ENCODE results near the gene NIN.

NIN gene

DNA sequence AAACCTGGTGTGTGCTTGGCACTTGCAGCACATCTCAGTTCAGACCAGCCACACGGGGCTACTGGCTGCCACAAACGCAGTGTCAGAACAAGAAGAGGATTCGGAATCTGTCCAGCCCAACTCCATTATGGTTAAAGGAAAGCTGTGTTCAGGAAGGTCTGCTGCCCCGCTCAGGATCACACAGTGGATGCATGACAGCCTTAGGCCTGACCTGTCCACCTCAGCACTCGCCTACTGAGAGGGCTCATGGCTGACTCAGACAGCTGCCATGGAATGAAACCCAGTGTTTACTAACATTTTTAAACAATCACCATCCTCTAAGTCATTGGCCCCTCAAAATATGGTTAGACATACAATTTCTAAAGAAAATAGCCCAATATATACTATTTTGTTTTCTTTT is 5.6 kb upstream of the NIN start:
- Histone ChIP-seq H3K4me3 (ENCODE audit: low read depth, low read length) (no peak overlapping the region), H3K27me3 (replicated peaks) (no peaks in the 10 kb centered on the region), H3K36me3 (replicated peaks) (no peaks in the 10 kb centered on the region), H3K27ac (no peak overlapping the region)
- in situ Hi-C loops (cut with HindIII; ENCODE audit: low pct_ligation_motif_present, low sequenced_read_pairs): no loop called here
- DNase-seq: no peak
- TF ChIP-seq CTCF (IDR thresholded peaks at IDR 0.05; ENCODE audit: low read depth, low read length, missing control alignments): no peak

DNA sequence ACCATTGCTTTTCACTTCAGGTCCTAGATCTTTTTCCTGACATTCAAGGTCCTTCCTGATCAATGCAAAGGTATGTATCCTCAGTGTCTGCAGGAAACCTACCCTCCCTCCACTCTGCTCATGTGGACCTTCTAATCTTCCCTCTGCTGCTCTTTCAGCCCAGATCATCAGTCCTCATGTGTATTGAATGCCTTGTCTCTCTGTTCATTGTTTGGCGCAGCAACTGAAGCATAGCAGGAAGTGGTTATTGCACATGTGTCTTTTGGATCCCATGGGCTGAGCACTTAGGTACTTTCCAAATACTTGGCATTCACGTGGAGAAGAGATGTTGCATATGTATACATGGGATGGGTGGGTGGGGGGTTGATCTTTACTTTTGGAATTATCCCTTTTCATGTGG is 4.3 kb upstream of the NIN start:
- Histone ChIP-seq H3K27me3 (replicated peaks) (no peaks in the 10 kb centered on the region), H3K36me3 (replicated peaks) (no peaks in the 10 kb centered on the region), H3K27ac (no peak overlapping the region), H3K4me3 (ENCODE audit: low read depth, low read length) (no peak overlapping the region)
- no peak for DNase-seq
- in situ Hi-C loops (cut with HindIII; ENCODE audit: low pct_ligation_motif_present, low sequenced_read_pairs): no loop called here
- TF ChIP-seq CTCF (IDR thresholded peaks at IDR 0.05; ENCODE audit: low read depth, low read length, missing control alignments): no peak

DNA sequence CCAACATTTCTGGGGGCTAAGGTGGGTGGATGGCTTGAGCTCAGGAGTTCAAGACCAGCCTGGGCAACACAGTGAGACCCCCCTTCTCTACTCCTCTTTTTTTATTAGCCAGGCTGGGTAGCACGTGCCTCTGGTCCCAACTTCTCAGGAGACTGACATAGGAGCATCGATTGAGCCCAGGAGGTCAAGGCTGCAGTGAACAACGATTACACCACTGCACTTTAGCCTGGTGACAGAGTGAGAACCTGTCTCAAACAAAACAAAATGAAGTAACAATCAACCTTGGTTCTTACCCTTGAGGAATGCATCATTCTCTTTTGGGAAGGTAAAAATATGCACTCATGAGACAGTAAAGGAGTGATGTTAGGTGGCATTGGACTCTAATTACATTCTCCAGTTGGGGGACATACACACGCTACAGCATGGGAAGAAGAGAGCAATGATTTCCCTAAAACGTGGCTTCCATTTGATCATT is 3.9 kb upstream of the NIN start:
- H3K4me3 ChIP-seq (ENCODE audit: low read depth, low read length): no peak overlapping the region
- no peaks in the 10 kb centered on the region for H3K27me3 ChIP-seq (replicated peaks)
- no peak overlapping the region for H3K27ac ChIP-seq
- no peaks in the 10 kb centered on the region for H3K36me3 ChIP-seq (replicated peaks)
- DNase-seq: no peak
- no peak for TF ChIP-seq CTCF (IDR thresholded peaks at IDR 0.05; ENCODE audit: low read depth, low read length, missing control alignments)
- in situ Hi-C loops (cut with HindIII; ENCODE audit: low pct_ligation_motif_present, low sequenced_read_pairs): no loop called here

- no peak overlapping the region for H3K4me3 ChIP-seq (ENCODE audit: low read depth, low read length)
- in situ Hi-C loops (cut with HindIII; ENCODE audit: low pct_ligation_motif_present, low sequenced_read_pairs): no loop called here
- no peaks in the 10 kb centered on the region for H3K27me3 ChIP-seq (replicated peaks)
- H3K27ac ChIP-seq: no peak overlapping the region
- no peak for DNase-seq
- no peak for TF ChIP-seq CTCF (IDR thresholded peaks at IDR 0.05; ENCODE audit: low read depth, low read length, missing control alignments)
- no peaks in the 10 kb centered on the region for H3K36me3 ChIP-seq (replicated peaks)
Observed at GRCh38 chr14:50832935-50833630, 2.1 kb upstream of the NIN start.

DNA sequence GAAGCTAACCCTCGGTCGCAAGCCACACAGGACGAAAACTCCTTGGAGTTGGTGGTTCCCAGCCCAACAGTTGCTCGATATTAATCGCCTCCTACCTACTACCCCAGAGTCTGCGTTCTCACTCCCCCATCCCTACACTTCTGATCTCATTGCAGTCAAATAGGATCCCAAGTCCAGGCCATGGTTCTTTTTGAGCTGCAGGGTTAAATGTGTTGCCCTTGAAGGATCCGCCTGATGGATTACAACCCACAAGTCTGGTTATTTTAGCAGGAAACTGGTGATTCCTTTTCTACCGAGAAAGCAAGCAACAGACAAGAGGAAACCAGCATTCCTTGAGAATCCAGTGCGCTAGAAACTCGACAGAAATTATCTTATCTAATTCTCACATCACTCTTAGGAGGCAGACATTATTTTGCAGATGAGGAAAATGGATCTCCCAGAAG is 785 bp upstream of the NIN start:
- no peak for DNase-seq
- no peak for TF ChIP-seq CTCF (IDR thresholded peaks at IDR 0.05; ENCODE audit: low read depth, low read length, missing control alignments)
- in situ Hi-C loops (cut with HindIII; ENCODE audit: low pct_ligation_motif_present, low sequenced_read_pairs): no loop called here
- Histone ChIP-seq H3K36me3 (replicated peaks) (no peaks in the 10 kb centered on the region), H3K27ac (no peak overlapping the region), H3K27me3 (replicated peaks) (no peaks in the 10 kb centered on the region), H3K4me3 (ENCODE audit: low read depth, low read length) (peak overlapping the region; percentile 80)
